K562 (cell line): ENCODE data around the gene SLC5A6. TPM values are rescaled to one million over a fixed set of nuclear protein-coding genes. Genes with fewer than 3 reads are reported as not detected.

Experiments
- CXXC5 ChIP-seq: fragments of 250-450 bp; sonication (Bioruptor Pico); IDR thresholded peaks from 2 replicates; pipeline ENCODE4 v1.8.0; 2022; ENCODE audit warnings: inconsistent platforms, mild to moderate bottlenecking, moderate library complexity
- ETV1 ChIP-seq: fragments of 450-650 bp; conservative IDR thresholded peaks from 2 replicates; pipeline ENCODE4 v1.6.1; 2016; ENCODE audit warnings: missing genetic modification characterization, control low read depth, low read depth, missing compliant biosample characterization
- ETV5 ChIP-seq: sonication (generic); formaldehyde crosslinking; IDR thresholded peaks from 2 replicates; pipeline ENCODE4 v1.4.0; 2020; ENCODE audit warnings: low read depth, mild to moderate bottlenecking, missing genetic modification reagents
- JUN ChIP-seq, 2 experiments: sonication (generic) in 1 of 2; formaldehyde crosslinking in 1 of 2; IDR thresholded peaks; 2 replicates each; pipeline versions ENCODE4 v1.6.1 to v1.8.0; 2012 to 2022; ENCODE audit warnings: borderline replicate concordance in 2 of 2, mild to moderate bottlenecking in 2 of 2, improper control_type of control experiment in 1 of 2, low read depth in 1 of 2, low read length in 1 of 2, missing genetic modification reagents in 1 of 2
- MCM2 ChIP-seq: fragments of 450-650 bp; IDR thresholded peaks from 2 replicates; pipeline ENCODE4 v1.6.1; 2017; ENCODE audit warnings: low read depth, mild to moderate bottlenecking
- NBN ChIP-seq: fragments of 450-650 bp; IDR thresholded peaks from 2 replicates; pipeline ENCODE4 v1.6.1; 2016; ENCODE audit warnings: low read depth, mild to moderate bottlenecking
- POLR2AphosphoS5 ChIP-seq: IDR thresholded peaks from 2 replicates; pipeline ENCODE4 v1.6.1; 2011; ENCODE audit warnings: mild to moderate bottlenecking, low read depth, low read length, moderate library complexity; ENCODE audit not compliant: control insufficient read depth, insufficient read depth
- POLR2B ChIP-seq: fragments of 450-650 bp; IDR thresholded peaks from 2 replicates; pipeline ENCODE4 v1.6.1; 2018; ENCODE audit warnings: low read depth; ENCODE audit not compliant: partially characterized antibody
- POLR2G ChIP-seq: fragments of 200-400 bp; formaldehyde crosslinking; IDR thresholded peaks from 2 replicates; pipeline ENCODE4 v1.6.1; 2017; ENCODE audit warnings: low read depth, mild to moderate bottlenecking, antibody characterized with exemption, low read length, moderate library complexity
- PTRF ChIP-seq: fragments of 450-650 bp; IDR thresholded peaks from 2 replicates; pipeline ENCODE4 v1.6.1; 2016; ENCODE audit warnings: mild to moderate bottlenecking, missing genetic modification characterization, missing compliant biosample characterization
- RBM17 ChIP-seq: fragments of 200-400 bp; formaldehyde crosslinking; IDR thresholded peaks from 2 replicates; pipeline ENCODE4 v1.6.1; 2017; ENCODE audit warnings: low read depth, mild to moderate bottlenecking, low read length, borderline replicate concordance
- RBM39 ChIP-seq: fragments of 200-400 bp; formaldehyde crosslinking; optimal IDR thresholded peaks from 2 replicates; pipeline ENCODE3; 2018; ENCODE audit warnings: low read depth, low read length
- SIRT6 ChIP-seq: IDR thresholded peaks from one replicate; pipeline ENCODE4 v1.6.1; 2012; ENCODE audit warnings: low read depth, mild to moderate bottlenecking, control low read depth, inconsistent platforms, low read length, moderate library complexity
- TAF9B ChIP-seq: fragments of 450-650 bp; IDR thresholded peaks from 2 replicates; pipeline ENCODE4 v1.6.1; 2018; ENCODE audit warnings: mild to moderate bottlenecking; ENCODE audit not compliant: partially characterized antibody
- TOE1 ChIP-seq, 2 experiments: fragments of 450-650 bp in 1 of 2; sonication (generic) in 1 of 2; formaldehyde crosslinking in 1 of 2; IDR thresholded peaks; 2 replicates each; pipeline versions ENCODE4 v1.7.1 to v1.8.0; 2016 to 2022; ENCODE audit warnings: borderline replicate concordance in 2 of 2, mild to moderate bottlenecking in 2 of 2, antibody characterized with exemption in 1 of 2, inconsistent platforms in 1 of 2, low read depth in 1 of 2, missing genetic modification reagents in 1 of 2, moderate library complexity in 1 of 2
- TRIM28 ChIP-seq: fragments of 450-650 bp; IDR thresholded peaks from 2 replicates; pipeline ENCODE4 v1.6.1; 2017
- ZBTB2 ChIP-seq: fragments of 450-650 bp; IDR thresholded peaks from 2 replicates; pipeline ENCODE4 v1.6.1; 2016; ENCODE audit warnings: antibody characterized with exemption
- ZC3H4 ChIP-seq: sonication (generic); formaldehyde crosslinking; IDR thresholded peaks from 2 replicates; pipeline ENCODE4 v1.9.0; 2021; ENCODE audit warnings: missing genetic modification reagents, borderline replicate concordance
- ZFP1 ChIP-seq: fragments of 450-650 bp; formaldehyde crosslinking; IDR thresholded peaks from 2 replicates; pipeline ENCODE4 v1.4.0; 2020; ENCODE audit warnings: mild to moderate bottlenecking, mixed read lengths
- ZNF23 ChIP-seq: fragments of 250-450 bp; sonication (Bioruptor Pico); IDR thresholded peaks from 2 replicates; pipeline ENCODE4 v1.4.0; 2020; ENCODE audit warnings: mild to moderate bottlenecking
- polyA plus RNA-seq, 8 experiments: library from polyadenylated mRNA; depleted of rRNA in 4 of 8; stranded (reverse) in 5 of 8; unstranded in 3 of 8; fragments of >200 nt; fragmentation: Nextera tagmentation in 2 of 8; fragmentation: Illumina TruSeq in 1 of 8; extraction: Ambion mirVana in 2 of 8; extraction: Trizol in 1 of 8; gene quantifications; 2 replicates each; pipeline versions ENCODE4 v1.2.1 to v1.2.3, GENCODE V29; 2011 to 2014; ENCODE audit warnings: inconsistent platforms in 1 of 8, missing spikeins in 1 of 8
- total RNA-seq, 7 experiments: library from RNA; depleted of rRNA in 6 of 7; stranded (reverse); fragments of >200 nt in 6 of 7; fragmentation: Illumina TruSeq in 2 of 7; extraction: Trizol in 2 of 7; gene quantifications; 2 replicates each; pipeline versions ENCODE4 v1.2.1 to v1.2.3, GENCODE V29; 2011 to 2021; ENCODE audit warnings: low replicate concordance in 1 of 7
- TF ChIP-seq, protein P1 (sequence below): fragments of 450-650 bp; formaldehyde crosslinking; IDR thresholded peaks from 2 replicates; pipeline ENCODE4 v1.4.0; 2020; ENCODE audit warnings: mild to moderate bottlenecking, moderate library complexity
- TF ChIP-seq, protein P2 (sequence below), 3 experiments: IDR thresholded peaks in 2 of 3; conservative IDR thresholded peaks in 1 of 3; 2 replicates each; pipeline ENCODE4 v1.5.1; 2011 to 2012; ENCODE audit warnings: low read length in 3 of 3, mild to moderate bottlenecking in 3 of 3, control low read depth in 2 of 3, improper control_type of control experiment in 1 of 3, inconsistent platforms in 1 of 3, low read depth in 1 of 3, mixed read lengths in 1 of 3, moderate library complexity in 1 of 3; ENCODE audit not compliant: insufficient read depth in 2 of 3

The SLC5A6 gene
- total and polyA plus RNA-seq, 9 of the 15 experiments (the other 6 are each of a cell fraction or from before 2014, with no cell fraction given) = 32.6 to 137 (median 107) TPM

- TF ChIP-seq PTRF (tag) = no peak
- peak; percentile 69; the same call in 1 of the 2 replicates for TF ChIP-seq POLR2AphosphoS5
- TF ChIP-seq CXXC5 (CRISPR knock-in tag) = peak; percentile 92
- peak; percentile 86; the same call in 1 of the 2 replicates for TF ChIP-seq JUN (IDR thresholded peaks at IDR 0.05; ENCODE audit: borderline replicate concordance, low read depth, low read length)
- no peak for TF ChIP-seq JUN (CRISPR knock-in tag; IDR thresholded peaks at IDR 0.05; ENCODE audit: borderline replicate concordance)
- no peak for TF ChIP-seq TRIM28
- peak; percentile 33 for TF ChIP-seq TAF9B
- TF ChIP-seq ZBTB2 = 0 out of 2 replicates have a peak, but pooled peaks have one; percentile 42
- no peak for TF ChIP-seq RBM17
- TF ChIP-seq ZFP1 (CRISPR knock-in tag) = no peak
- no peak for TF ChIP-seq RBM39
- no peak for TF ChIP-seq ETV1 (tag)
- TF ChIP-seq, protein P1, sequence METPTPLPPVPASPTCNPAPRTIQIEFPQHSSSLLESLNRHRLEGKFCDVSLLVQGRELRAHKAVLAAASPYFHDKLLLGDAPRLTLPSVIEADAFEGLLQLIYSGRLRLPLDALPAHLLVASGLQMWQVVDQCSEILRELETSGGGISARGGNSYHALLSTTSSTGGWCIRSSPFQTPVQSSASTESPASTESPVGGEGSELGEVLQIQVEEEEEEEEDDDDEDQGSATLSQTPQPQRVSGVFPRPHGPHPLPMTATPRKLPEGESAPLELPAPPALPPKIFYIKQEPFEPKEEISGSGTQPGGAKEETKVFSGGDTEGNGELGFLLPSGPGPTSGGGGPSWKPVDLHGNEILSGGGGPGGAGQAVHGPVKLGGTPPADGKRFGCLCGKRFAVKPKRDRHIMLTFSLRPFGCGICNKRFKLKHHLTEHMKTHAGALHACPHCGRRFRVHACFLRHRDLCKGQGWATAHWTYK (CRISPR knock-in tag) = no peak
- no peak for TF ChIP-seq SIRT6
- peak; percentile 93 for TF ChIP-seq POLR2G
- TF ChIP-seq ZNF23 (CRISPR knock-in tag) = no peak
- TF ChIP-seq POLR2B = peak; percentile 84
- no peak for TF ChIP-seq ZC3H4 (CRISPR knock-in tag)
- TF ChIP-seq, protein P2, sequence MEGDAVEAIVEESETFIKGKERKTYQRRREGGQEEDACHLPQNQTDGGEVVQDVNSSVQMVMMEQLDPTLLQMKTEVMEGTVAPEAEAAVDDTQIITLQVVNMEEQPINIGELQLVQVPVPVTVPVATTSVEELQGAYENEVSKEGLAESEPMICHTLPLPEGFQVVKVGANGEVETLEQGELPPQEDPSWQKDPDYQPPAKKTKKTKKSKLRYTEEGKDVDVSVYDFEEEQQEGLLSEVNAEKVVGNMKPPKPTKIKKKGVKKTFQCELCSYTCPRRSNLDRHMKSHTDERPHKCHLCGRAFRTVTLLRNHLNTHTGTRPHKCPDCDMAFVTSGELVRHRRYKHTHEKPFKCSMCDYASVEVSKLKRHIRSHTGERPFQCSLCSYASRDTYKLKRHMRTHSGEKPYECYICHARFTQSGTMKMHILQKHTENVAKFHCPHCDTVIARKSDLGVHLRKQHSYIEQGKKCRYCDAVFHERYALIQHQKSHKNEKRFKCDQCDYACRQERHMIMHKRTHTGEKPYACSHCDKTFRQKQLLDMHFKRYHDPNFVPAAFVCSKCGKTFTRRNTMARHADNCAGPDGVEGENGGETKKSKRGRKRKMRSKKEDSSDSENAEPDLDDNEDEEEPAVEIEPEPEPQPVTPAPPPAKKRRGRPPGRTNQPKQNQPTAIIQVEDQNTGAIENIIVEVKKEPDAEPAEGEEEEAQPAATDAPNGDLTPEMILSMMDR (IDR thresholded peaks at IDR 0.05 in 2 of 3, conservative IDR thresholded peaks at IDR 0.05 in 1 of 3; ENCODE audit: insufficient read depth in 2 of 3, low read depth in 1 of 3, low read length in 3 of 3) = peak; percentile 11 to 62 (median 43); a peak in 4 of 6 replicates
- no peak for TF ChIP-seq MCM2
- TF ChIP-seq TOE1 (IDR thresholded peaks at IDR 0.05; ENCODE audit: borderline replicate concordance) = peak; percentile 81
- TF ChIP-seq TOE1 (CRISPR knock-in tag; IDR thresholded peaks at IDR 0.05; ENCODE audit: borderline replicate concordance, low read depth) = peak; percentile 93; the same call in 1 of the 2 replicates
- TF ChIP-seq NBN = no peak
- peak; percentile 47; the same call in 1 of the 2 replicates for TF ChIP-seq ETV5 (CRISPR knock-in tag)
Observed at GRCh38 chr2:27217173-27218121, 5.4 kb upstream of the SLC5A6 start, which contains the start of gene CAD (continued).
